ENCODE results near the gene MED12L.

The MED12L gene

GRCh38 chr3:151087648-151088047, 2.2 kb downstream of the MED12L start:
- TF ChIP-seq TAF1 (IDR thresholded peaks at IDR 0.05; ENCODE audit: borderline replicate concordance, insufficient read depth, low read length) (no peak), REST (IDR thresholded peaks at IDR 0.05; ENCODE audit: insufficient read depth in 1 of 2, low read depth in 2 of 2, low read length in 2 of 2) (no peak), FOXP2 (optimal IDR thresholded peaks at IDR 0.05; ENCODE audit: borderline replicate concordance, extremely low read depth, extremely low read length, insufficient read depth) (no peak), POLR2AphosphoS5 (IDR thresholded peaks at IDR 0.05; ENCODE audit: low read depth, low read length) (no peak), SIN3A (IDR thresholded peaks at IDR 0.05; ENCODE audit: borderline replicate concordance, insufficient read depth, low read length) (no peak)

- TF ChIP-seq SIN3A (IDR thresholded peaks at IDR 0.05; ENCODE audit: borderline replicate concordance, insufficient read depth, low read length) (no peak), TAF1 (IDR thresholded peaks at IDR 0.05; ENCODE audit: borderline replicate concordance, insufficient read depth, low read length) (no peak)
These were observed 6.4 kb downstream of the MED12L start for GRCh38 chr3:151091685-151092345.

GRCh38 chr3:151093148-151093547, 7.7 kb downstream of the MED12L start:
- TF ChIP-seq FOXP2 (optimal IDR thresholded peaks at IDR 0.05; ENCODE audit: borderline replicate concordance, extremely low read depth, extremely low read length, insufficient read depth): no peak
- TF ChIP-seq POLR2AphosphoS5 (IDR thresholded peaks at IDR 0.05; ENCODE audit: low read depth, low read length): no peak
- TF ChIP-seq TAF1 (IDR thresholded peaks at IDR 0.05; ENCODE audit: borderline replicate concordance, insufficient read depth, low read length): no peak
- TF ChIP-seq SIN3A (IDR thresholded peaks at IDR 0.05; ENCODE audit: borderline replicate concordance, insufficient read depth, low read length): no peak
- TF ChIP-seq REST (IDR thresholded peaks at IDR 0.05; ENCODE audit: insufficient read depth in 1 of 2, low read depth in 2 of 2, low read length in 2 of 2): no peak

GRCh38 chr3:151093905-151094304, 8.4 kb downstream of the MED12L start:
- no peak for TF ChIP-seq TAF1 (IDR thresholded peaks at IDR 0.05; ENCODE audit: borderline replicate concordance, insufficient read depth, low read length)

- no peak for TF ChIP-seq POLR2AphosphoS5 (IDR thresholded peaks at IDR 0.05; ENCODE audit: low read depth, low read length)
- TF ChIP-seq FOXP2 (optimal IDR thresholded peaks at IDR 0.05; ENCODE audit: borderline replicate concordance, extremely low read depth, extremely low read length, insufficient read depth): no peak
- no peak for TF ChIP-seq TAF1 (IDR thresholded peaks at IDR 0.05; ENCODE audit: borderline replicate concordance, insufficient read depth, low read length)
- TF ChIP-seq SIN3A (IDR thresholded peaks at IDR 0.05; ENCODE audit: borderline replicate concordance, insufficient read depth, low read length): no peak
- TF ChIP-seq REST (IDR thresholded peaks at IDR 0.05; ENCODE audit: insufficient read depth in 1 of 2, low read depth in 2 of 2, low read length in 2 of 2): no peak
These were observed 11.3 kb downstream of the MED12L start for GRCh38 chr3:151096716-151097115.

- TF ChIP-seq SIN3A (IDR thresholded peaks at IDR 0.05; ENCODE audit: borderline replicate concordance, insufficient read depth, low read length) (no peak), FOXP2 (optimal IDR thresholded peaks at IDR 0.05; ENCODE audit: borderline replicate concordance, extremely low read depth, extremely low read length, insufficient read depth) (no peak), REST (IDR thresholded peaks at IDR 0.05; ENCODE audit: insufficient read depth in 1 of 2, low read depth in 2 of 2, low read length in 2 of 2) (no peak), POLR2AphosphoS5 (IDR thresholded peaks at IDR 0.05; ENCODE audit: low read depth, low read length) (no peak), TAF1 (IDR thresholded peaks at IDR 0.05; ENCODE audit: borderline replicate concordance, insufficient read depth, low read length) (no peak)
These were observed 14.6 kb downstream of the MED12L start for GRCh38 chr3:151100076-151100475.
